HG03175 (cell line): Measurements from ENCODE around the gene NHS.

Experiments
- ATAC-seq: cut with Tn5 transposase; IDR thresholded peaks from one replicate; pipeline ENCODE4 v1.9.1; 2021; ENCODE audit warnings: mild to moderate bottlenecking, moderate library complexity; ENCODE audit not compliant: unreplicated experiment

Gene NHS

DNA sequence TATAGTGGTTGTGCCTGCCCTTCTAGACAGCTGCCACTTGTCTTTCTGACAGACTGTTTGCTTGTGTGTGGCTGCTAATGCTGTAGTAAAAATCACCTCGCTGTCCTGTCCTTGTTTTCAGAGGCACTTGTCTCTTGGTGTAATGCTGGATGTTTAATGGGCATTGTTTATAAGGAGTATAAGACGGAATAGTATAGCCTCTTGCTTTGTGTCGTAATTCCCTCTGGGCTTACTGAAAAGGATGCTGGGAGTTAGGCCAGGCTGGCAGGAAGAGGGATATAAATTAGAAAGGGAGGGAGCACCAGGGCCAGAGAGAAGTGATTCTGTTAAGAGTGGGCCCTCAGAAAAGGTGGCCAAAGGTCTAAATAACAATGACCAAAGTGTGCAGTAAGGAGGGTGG, 29.0 kb downstream of the NHS start:
- ATAC-seq = no peak

- ATAC-seq = no peak
Measured at GRCh38 chrX:17405225-17405969, 30.4 kb downstream of the NHS start.

- no peak for ATAC-seq
Measured at GRCh38 chrX:17409566-17410290, 34.7 kb downstream of the NHS start.

- ATAC-seq = no peak
Measured at GRCh38 chrX:17410651-17411050, 35.7 kb downstream of the NHS start.

- no peak for ATAC-seq
Measured at GRCh38 chrX:17411205-17411604, 36.2 kb downstream of the NHS start.

DNA sequence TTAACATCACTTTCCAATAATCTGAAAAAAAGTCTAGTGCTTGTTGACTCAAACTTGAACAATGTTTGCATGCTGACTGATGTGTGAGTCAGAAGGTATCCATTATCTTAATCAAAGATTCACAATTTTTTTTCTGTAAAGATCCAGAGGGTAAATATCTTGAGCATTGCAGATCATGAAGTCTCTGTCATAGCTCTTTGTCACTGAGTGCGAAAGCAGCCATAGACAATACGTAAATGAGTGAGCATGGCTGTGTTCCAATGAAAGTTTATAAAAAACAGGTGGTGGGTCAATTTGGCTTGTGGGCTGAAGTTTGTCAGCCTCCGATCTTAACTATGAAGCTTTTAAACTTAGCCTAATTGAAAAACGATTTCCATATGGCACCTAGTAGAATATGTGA, 37.7 kb downstream of the NHS start:
- no peak for ATAC-seq

DNA sequence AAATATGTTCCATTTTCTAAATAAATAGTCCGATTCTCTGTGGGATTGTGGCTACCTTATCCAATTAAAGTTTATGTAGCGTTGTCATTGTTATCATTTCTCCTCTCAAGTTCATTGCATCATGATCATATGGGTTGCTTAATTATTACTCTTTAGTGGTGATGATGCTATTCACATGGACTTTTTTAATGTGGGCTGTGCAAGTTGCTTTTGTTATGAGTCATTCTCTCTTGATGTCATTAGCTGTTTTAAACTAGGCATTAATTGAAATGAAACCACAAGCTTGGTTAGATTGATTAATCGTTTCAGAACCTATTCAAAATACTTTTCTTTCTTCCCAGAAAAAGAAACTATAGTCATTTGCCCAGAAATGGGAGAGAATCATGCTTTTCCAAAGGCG, 38.2 kb downstream of the NHS start:
- ATAC-seq = no peak

DNA sequence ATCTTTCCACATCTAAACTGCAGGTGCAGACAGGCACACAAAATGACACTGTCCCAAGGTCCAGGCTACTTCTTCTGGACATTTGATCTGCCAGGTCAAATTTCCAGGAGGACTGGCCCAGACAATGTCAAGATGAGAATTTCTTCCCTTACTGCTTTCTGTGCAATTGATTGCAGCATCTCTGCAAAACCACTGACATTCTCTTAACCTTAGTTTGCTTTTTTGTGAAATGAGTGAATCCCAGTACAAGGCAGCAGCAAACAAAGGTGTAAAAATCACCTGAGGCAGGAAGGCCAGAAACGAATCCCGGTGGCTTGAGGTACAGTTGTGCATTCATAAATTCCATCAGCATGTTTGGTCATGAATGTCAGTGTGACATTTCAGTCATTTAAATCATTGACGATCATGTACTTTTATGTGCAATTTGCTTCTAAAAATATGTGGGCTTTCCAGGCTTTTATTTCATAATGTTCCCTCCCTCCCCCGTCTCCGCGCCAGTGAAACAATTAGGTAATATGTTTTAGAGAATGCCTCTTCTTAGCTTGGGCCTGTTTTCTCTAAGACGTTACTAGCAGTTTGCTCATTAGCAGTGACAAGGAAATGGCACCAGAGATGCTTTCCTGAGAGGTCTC, 39.1 kb downstream of the NHS start:
- ATAC-seq = no peak

DNA sequence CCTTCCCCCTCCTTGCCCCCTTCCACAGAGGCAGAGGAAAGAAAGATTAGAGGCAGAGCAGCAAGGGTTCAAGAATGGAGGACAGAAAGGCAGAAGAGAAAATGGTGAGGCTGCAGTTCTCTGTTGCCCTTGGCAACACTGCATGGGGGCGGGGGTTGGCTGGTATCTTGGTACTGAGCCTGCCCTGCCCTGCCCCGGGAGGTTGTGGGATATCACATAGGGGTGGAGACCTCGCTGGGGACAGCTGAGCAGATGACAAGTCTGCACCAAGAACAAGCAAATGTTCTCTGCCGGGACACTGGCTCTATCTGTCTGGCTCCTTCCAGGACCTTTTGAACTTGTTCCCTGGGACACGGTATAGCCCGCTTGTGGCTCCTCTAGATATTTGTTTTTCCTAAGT, 39.8 kb downstream of the NHS start:
- no peak for ATAC-seq

- ATAC-seq = no peak
Measured at GRCh38 chrX:17415242-17415810, 40.3 kb downstream of the NHS start.

- ATAC-seq = no peak
Measured at GRCh38 chrX:17417372-17417771, 42.4 kb downstream of the NHS start.

GRCh38 chrX:17425136-17425535, 50.1 kb downstream of the NHS start:
- no peak for ATAC-seq

- no peak for ATAC-seq
Measured at GRCh38 chrX:17425551-17425950, 50.6 kb downstream of the NHS start.

DNA sequence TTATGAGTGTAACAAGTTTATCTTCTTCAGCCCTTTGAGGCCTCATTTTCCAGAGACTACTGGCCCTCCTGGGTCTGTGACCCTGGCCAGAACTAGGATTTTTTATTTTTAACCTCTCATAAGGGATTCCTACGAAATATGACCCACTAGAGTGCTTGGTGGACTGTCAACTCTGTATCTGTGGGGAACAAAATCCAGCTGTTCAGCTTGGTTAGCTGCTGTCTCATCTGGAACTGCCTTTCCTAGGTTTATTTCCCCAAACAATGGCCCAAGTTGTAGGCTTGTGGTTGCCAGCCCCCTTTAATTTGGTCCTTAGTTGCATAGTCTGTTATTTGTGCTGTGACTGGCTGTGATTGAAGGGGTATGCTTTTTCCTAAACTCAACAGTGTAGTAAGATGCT, 56.2 kb downstream of the NHS start:
- ATAC-seq = no peak

GRCh38 chrX:17432158-17432557, 57.2 kb downstream of the NHS start:
- ATAC-seq = no peak

DNA sequence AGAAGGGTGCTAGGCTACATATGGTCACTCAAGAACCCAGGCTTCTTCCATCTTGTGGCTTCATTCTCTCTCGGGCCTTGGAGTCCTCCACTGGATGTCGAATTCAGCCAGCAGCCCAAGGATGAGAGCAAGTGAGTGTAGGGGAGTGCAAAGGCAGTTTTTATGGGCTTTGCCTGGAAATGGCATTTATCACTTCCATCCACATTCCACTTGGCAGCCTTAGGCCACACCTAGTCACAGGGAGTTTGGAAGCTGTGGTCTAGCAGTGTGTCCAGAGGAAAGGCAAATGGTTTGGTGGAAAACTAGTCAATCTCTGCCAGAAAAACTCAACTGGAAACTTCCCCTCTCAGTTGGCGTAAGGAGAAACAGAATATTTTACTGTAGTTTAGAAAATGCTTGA, 59.0 kb downstream of the NHS start:
- no peak for ATAC-seq

DNA sequence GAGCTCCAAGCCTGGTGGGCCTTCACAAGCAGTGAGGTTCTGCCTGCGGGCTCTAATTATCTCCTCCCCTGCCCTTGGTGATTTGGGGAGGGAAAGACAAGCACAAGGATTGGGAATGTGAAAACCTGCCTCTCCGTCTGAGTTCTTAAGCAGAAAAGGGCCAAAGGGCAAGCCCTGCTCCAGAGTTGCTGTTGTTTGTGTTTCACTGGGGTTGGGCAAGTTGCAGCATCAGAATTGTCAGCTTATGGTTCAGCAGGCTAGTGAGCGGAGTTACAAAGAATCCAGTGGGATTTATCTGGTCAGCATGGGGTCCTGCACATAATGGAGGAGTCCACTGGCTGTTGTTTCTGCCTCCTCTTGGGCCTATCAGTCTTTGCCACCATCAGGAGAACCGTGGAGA, 60.5 kb downstream of the NHS start:
- no peak for ATAC-seq

DNA sequence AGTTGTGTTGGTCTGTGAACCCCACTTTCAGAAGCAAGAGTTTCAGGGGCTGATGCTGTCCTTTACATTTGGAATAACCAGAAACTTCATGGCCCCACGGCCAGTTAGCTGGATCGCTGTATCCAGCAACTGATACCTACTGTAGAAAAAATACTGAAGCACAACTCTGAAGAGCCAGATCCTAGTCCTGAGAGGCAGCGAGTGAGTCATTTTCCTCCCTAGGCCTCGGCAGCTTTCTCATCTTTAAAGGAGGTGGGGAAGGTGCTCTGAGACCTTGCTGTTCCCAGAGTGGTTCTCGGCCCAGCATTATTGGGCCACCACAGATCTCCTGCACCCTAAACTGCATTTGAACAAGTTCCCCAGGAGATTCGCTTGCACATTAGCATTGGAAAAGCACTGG, 63.2 kb downstream of the NHS start:
- ATAC-seq = no peak

- no peak for ATAC-seq
Measured at GRCh38 chrX:17440258-17440657, 65.3 kb downstream of the NHS start.

DNA sequence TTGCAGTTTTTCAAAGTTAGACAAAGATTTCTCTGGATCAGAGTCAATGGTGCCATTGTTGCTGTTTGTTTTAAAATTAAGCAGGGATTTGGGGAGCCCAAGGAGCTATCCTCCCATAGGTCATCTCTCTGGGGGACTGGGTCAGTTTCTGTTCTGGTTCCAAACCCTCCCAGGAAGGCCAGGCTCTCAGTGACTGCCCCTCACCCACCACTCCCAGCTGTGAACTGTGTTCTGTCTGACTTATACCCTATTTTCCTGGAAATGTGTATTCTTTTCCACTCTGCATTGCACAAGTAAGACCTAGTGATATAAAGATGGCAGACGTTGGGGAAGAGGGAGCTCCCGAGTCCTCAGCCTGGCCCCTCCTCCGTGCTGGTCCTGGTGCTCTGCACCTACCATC, 65.8 kb downstream of the NHS start:
- ATAC-seq = no peak

DNA sequence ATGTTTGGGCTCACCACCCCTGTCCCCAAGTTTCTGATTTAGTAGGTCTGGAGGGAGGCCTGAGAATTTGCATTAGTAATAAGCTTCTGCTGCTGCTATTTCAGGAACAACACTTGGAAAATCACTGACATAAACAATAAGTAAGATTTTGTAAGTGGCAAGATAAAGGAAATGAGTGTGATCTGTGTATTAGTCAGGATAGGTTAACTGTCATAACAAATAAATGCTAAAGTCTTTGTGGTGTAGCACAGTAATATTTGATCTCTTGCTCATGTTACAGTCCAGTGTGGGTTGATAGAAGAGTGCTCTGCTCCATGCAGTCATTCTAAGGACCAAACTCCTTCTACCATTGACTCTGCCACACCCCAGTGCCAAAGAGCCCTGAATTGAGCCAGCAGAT, 67.0 kb downstream of the NHS start:
- no peak for ATAC-seq

- no peak for ATAC-seq
Measured at GRCh38 chrX:17442898-17443297, 67.9 kb downstream of the NHS start.
